Ureter (tissue), 1 donor: ENCODE measurements around the gene SLC14A1. TPM values are rescaled to one million over a fixed set of nuclear protein-coding genes. Genes with fewer than 3 reads are reported as not detected.

ENCODE experiments used
- DNase-seq: peaks from one replicate; pipeline ENCODE4 v3.0.0-alpha.2; 2020; ENCODE audit warnings: low spot score
- total RNA-seq: library from RNA; stranded (reverse); gene quantifications from one replicate; pipeline ENCODE4 v1.2.4, GENCODE V29; 2023
- donor health status: DM: yes; HTN: yes; CAD: no.

SLC14A1 gene
- total RNA-seq, 1 donor from 2014 or later = 136 TPM

DNA sequence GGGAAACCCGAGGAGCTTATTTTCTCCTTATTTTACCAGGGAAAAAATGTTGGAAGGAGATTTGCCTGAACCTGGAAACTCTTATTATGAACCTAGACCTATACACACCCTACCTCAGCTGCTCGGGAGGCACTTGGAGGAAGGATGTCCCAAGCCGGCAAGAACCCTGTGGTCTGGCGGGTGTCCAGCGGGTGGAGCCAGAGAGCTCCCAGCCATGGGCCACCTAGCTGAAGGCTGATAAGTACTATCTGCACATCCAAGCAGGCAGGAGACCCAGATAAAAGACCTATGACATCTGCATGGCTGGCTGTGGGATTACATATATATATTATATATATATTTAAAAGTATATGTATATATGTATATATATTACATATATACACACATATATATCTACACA lies 1.1 kb upstream of the SLC14A1 start:
- peak; percentile 90 for DNase-seq

DNA sequence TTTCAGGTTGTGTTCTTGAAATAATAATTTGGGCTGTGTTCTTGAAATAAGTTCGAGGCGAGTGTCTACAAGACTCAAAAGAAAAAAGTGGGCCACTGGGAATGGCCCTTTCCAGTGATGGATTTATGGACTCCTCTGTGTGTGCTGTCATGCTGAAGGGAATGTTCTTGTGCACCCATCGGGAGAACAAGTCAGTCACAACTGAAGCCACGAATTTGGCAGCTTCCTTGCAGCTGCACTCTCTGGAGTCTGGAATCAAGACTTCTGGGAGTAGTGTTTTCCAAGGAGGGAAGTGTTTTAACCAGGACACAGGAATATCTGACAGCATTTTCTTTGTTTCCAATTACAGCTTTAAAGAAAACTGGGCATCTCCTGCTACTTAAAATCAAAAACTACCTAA lies 620 bp downstream of the SLC14A1 start:
- DNase-seq = no peak

DNA sequence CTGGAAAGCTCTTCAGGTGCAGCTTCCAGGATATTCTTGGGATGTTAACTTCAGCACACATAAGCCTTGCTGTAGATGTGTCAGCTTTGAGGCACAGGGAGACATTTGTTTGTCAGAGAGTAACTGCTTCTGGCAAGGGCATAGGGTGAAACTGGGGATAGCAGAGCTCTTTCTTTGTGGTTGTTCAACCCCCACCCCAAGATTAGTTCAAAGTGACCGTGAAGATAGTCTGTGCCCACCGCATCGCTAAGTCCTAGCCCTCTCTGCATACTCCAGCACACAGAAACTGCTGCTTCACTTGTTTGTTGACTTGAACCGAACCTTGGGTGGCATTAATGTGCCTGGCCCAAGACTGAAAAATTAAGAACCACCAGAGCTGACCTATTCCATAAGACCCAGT lies 1.4 kb downstream of the SLC14A1 start:
- DNase-seq = no peak

DNA sequence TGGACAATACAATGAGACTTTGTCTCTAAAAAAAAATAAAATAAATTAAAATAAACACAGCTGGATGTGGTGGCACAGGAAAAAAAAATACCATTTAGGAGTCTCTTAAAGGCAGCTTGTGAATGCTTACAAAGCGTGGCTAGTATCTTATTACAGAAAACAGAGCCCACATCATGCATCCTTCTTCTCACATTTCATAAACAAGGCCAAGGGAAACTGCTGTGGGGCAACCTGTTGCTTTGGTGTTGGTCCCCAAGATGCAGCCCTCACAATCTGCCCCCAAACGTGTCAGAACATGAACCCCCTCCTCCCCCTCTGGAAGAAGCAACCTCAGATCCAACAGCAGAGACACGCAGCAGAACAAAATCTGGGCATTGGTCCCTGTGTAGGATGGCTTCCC lies 2.6 kb downstream of the SLC14A1 start:
- no peak for DNase-seq

DNA sequence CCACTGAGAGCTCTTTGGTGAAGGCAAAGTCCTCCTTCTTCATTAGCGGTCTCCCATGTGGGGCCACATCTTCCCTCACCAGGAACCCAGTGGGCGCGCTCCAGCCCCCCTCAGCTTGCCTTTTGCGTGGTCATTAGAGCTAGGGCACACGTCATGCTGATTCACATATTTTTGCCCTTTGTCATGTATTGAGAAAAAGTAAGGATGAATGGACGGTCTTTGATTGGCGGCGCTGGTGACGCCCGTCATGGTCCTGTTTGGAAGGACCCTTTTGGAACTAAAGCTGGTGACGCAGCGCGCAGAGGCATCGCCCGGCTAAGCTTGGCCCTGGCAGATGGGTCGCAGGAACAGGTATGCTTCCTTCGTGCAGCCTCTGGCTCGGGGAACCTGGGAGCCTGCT lies 3.1 kb downstream of the SLC14A1 start:
- DNase-seq = peak; percentile 42

DNA sequence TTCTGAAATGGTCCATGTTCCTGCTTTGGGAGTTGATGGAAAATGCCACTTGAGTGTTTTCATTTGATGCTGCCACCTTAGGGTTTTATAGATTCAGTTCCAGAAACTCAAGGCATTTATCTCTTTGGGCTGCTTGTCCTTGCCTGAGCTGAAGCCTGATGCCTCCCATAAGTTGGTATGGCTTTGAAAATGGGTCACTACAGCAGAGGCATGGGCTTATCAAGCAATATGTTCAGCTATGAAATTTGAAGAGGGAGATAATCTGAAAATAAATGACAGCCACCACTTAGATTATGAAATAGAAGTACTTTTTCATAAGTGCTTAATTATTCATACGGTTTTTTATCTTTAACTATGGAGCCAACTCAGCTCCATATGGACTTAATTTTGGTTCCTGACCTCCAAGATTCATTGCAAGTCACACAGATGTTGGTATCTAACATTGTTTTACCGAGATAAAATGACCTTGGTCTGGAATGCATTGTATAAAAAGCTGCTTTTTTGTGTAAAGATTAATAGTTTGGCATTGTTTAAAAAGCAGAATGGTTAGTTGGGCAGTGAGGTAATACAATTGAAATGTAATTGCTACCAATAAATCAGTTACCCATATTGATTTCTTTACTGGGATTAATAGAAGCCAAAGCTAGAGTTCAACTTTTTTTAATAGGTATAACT lies 4.5 kb downstream of the SLC14A1 start:
- DNase-seq = no peak

DNA sequence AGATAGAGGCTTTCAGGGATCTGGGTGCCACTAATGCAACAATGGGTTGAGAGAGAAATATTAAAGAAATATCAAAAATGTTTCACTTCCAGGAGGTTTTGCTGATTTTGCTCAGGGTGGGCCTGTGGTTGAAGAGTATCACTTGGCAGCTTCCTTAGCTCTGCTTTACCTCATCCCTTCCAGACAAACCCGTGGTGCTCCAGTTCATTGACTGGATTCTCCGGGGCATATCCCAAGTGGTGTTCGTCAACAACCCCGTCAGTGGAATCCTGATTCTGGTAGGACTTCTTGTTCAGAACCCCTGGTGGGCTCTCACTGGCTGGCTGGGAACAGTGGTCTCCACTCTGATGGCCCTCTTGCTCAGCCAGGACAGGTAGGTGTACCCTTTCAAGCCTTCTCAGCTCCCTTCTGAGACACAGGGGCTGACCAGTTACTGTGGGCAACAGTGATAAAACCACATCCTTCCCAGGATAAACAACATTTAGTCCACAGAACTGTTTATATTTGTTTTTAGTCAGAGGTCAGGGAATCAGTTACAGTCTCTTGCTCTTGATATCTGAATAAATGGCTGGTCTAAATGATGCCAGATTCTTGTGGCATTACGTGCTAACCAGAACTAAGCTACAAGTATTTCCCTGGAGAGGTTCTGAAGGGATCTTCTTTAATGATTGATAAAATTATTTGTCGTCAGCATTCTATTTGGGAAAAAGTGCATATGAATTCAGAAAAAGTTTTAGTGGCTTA lies 7.0 kb downstream of the SLC14A1 start:
- DNase-seq = no peak

DNA sequence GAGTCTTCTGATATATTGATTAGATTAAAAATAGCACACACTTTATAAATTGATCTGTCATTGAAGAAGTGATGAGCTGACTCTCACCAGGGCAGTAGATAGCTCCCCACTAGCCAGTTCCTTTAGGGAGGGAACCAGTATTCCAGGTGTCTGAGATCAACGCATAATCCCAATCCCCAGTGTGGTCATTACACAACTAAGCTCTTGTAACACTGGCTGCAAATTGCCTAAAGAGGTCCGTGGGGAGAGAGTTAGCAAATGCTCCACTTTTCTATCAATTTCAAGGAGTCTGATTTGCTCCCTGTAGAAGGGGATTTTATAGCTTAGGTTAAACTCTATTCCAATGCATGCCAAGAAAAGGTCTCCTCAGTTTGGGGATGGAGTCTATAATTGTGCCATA lies 7.7 kb downstream of the SLC14A1 start:
- no peak for DNase-seq

DNA sequence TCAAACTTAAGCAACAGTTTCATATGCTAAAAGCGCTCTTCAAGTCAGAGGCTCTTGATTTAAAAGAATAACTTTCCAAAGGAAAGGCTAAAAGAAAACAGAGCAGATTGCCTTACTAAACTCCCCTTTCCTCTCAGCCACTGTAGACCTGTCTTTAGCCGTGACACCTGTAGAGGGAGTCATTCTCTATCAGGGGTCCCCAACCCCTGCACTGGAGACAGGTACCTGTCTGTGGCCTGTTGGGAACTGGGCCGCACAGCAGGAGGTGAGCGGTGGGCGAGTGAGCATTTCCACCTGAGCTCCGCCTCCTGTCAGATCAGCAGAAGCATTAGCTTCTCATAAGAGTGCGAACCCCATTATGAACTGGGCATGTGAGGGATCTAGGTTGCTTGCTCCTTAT lies 9.6 kb downstream of the SLC14A1 start:
- DNase-seq = no peak

DNA sequence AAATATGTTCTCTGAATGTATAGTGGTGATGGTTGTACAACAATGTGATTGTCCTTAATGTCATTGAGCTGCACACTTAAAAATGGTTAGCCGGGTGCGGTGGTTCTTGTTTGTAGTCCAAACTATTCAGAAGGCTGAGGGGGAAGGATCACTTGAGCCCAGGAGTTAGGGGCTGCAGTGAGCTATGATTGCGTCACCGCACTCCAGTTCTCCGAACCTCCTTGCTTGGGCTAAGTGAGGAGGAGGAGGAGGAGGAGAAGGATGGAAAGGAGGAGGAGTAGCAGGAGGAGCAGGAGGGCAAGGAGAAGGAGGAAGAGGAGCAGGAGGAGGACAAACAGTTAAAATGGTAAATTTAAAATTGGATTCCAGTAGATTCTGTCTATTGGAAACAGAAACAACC lies 10.5 kb downstream of the SLC14A1 start:
- DNase-seq = no peak

DNA sequence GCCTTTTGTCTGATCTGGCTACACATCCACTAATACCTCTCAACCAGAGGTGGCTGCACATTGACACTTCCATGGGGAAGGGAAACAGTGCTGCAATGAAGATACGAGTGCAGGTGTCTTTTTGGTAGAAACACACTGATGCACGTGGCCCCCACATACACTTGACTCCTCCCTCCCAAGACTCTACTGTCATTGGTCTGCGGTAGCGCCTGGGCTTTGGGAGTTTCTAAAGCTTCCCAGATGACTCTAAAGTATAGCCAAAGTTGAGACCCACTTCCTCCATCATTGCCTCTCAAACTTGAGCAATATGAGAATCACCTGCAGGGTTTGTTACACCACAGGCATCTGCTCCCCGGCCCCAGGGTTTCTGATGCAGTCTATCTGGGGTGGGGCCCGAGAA lies 11.0 kb downstream of the SLC14A1 start:
- no peak for DNase-seq

DNA sequence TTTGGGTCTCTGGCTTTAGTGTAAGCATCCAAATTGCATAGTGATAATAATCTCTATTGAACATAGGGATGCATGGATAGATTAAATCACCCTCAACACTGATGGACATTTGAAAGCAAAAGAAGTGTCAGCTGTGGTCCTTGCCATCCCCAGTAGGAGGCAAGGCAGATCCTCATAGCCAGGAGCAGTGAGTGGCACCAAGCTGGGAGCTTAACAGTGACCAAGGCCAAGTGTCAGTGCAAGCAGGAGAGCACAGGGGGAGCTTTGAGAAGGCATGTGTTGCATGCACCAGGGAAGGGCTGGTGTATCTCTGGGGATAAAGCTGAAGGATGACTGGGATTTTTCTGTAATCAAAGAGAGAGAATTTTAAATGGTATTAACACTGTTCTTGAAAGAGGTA lies 14.7 kb downstream of the SLC14A1 start:
- no peak for DNase-seq

DNA sequence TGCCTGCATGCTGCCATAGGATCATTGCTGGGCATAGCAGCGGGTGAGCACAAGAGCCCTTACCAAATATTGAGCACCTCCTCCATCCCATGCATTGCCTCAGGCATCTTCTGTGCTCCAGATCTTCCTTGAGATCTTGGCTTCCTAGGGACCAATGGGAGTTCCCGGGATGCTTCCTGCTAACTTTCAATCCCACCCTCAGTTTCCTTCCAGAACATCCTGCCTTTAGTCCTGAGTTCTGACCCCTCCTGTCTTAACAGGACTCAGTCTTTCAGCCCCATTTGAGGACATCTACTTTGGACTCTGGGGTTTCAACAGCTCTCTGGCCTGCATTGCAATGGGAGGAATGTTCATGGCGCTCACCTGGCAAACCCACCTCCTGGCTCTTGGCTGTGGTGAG lies 15.3 kb downstream of the SLC14A1 start:
- DNase-seq = no peak

DNA sequence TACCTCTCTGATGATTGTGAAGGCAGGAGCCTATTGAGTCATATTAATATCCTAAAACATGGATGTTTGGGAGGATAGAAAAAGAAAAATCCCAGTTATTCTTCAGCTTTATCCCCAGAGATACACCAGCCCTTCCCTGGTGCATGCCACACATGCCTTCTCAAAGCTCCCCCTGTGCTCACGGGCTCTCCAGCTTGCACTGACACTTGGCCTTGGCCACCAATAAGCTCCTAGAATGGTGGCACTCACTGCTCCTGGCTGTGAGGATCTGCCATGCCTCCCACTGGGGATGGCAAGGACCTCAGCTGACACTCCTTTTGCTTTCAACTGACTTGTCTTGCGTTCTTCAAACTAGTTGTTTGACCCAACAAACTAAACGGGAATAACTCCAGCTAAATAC lies 15.9 kb downstream of the SLC14A1 start:
- no peak for DNase-seq

DNA sequence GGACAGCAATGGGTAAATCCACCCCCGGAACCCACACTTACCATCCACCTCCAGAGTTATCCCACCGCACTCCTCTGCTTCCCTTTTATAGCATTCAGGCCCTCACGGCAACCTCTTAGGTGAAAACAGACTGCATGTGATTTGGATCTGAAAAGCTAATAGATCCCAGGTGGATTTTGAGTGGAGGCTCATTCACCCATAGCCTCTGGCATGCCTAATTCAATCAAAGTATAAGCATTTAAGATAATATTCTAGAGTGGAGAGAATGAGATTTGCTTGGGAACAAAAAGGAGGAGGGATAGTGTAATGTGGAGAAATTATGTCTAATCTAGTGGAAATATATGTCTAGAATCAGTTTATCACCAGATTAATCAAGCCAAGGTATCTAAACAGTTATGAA lies 17.1 kb downstream of the SLC14A1 start:
- DNase-seq = no peak

DNA sequence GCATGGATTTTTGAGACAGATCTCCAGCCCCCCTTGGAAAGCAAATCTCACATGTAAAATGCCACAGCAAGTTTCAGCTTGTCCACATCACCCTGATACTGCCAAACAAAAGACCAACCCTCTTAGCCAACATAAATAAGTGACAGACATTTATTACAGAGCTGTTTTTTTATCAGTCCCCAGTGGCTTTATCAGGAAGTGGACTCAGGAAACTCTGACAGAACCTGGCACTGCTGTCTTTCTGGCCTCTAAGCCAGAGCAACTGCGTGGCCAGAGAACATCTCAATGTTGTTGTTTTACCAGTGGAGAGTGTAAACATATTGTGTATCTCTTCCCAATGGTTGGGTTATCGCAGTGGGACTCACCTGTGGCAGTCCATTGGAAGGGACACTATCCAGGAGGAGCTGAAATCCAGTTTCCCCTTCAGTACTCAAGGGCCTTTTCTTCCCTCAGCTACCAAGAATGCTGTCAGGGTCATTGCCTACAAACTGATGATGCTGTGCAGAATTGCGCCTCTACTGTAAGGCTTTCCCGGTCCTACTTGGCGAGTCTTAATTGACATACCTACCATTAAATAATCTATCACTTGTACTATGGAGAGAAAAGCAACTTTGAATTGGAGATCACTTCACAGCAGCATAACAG lies 22.0 kb downstream of the SLC14A1 start:
- no peak for DNase-seq

DNA sequence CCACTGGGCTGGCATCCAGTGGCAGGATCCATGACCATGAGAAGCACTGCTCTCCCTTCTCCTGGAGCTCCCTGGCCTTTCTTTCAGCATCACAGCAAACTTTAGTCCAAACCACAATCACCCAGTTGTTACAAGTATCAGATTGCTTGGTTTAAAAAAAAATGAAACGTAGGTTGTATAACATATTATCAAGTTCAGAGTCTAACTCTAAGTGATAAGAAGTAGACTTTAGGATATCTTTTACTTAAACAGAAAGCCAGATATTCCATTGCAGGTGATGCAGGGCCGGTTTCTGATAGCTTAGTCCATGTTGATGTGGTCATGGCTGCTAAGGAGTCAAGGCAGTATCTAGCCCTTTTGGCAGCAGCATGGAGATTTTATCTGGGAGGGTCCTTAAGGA lies 24.5 kb downstream of the SLC14A1 start:
- DNase-seq = no peak

DNA sequence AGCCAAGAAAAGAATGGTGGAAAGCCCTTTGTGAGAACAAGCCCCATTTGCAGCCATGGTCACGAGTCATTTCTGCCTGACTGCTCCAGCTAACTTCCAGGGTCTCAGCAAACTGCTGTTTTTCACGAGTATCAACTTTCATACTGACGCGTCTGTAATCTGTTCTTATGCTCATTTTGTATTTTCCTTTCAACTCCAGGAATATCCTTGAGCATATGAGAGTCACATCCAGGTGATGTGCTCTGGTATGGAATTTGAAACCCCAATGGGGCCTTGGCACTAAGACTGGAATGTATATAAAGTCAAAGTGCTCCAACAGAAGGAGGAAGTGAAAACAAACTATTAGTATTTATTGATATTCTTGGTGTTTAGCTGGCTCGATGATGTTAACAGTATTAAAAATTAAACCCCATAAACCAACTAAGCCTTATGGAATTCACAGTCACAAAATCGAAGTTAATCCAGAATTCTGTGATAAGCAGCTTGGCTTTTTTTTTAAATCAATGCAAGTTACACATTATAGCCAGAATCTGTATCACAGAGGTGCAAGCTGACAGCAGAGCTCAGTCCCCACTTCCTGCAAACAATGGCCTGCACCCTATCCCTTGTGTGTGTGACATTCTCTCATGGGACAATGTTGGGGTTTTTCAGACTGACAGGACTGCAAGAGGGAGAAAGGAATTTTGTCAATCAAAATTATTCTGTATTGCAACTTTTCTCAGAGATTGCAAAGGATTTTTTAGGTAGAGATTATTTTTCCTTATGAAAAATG lies 26.1 kb downstream of the SLC14A1 start:
- DNase-seq = no peak

DNA sequence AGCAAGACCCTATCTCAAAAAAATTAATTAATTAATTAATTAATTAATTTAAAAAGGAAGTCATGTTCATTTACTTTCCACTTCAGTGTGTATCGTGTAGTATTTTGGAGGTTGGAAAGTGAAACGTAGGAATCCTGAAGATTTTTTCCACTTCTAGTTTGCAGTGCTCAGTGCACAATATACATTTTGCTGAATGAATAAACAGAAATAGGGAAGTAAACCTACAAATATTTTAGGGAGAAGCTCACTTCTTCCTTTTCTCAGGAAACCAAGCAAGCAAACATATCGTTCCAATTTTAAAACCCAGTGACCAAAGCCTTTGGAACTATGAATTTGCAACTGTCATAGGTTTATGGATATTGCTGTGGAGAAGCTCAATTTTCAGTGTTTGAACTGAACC lies 27.8 kb downstream of the SLC14A1 start:
- DNase-seq = no peak

DNA sequence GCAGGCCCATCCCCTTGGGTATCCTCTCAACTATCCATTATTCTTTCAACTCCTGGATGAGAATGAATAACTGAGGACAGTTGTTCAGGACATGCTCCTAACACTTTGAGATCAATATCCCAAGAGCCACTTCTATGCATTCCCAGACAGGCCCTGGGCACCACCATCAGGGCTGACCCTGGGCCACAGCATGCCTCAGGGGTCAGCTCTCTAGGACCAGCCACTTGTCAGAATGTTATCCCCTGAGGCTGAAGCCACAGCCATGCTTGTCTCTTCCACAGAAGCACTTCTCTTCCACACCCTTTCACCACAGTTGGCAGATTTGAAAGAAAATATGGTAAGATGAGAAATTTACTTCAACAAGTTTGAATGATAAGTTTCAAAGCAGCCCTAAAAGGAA lies 28.7 kb downstream of the SLC14A1 start:
- no peak for DNase-seq

DNA sequence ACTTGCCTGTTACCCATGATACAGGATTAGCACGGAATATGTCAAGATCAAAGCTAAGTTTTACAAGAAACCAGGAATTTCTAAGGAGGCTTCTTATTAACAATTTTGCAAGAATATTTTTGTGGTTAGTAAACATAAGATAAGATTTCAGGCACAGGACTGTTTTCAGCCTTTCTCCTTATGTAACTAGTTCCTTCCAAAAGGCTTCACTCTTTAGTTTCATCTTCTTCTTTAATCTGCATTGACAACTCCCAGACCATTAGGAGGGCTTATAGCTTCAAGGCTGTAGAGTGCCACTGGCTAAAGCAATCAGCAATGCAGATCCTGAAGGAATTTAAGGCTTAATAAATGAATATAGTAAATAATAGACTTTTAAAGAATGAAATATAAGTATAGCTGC lies 29.3 kb downstream of the SLC14A1 start:
- no peak for DNase-seq

DNA sequence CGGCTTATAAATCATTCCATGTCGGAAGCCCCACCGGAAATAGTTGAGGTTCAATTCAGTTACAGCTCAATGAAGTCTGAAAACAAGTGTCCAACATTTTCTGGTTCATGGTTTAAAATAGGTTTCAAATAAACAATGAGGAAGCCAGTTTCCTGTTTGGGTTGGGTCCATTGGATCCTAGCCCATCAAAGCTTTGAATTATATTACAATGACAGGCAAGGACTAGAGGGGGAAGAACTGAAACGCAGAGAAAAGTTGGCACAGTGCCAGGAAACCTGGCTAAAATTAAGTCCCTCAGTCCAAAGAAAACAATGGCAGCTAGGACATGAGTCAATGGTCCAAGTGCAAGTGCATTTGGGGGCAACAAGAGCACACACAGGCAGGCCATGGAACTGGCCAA lies 32.0 kb downstream of the SLC14A1 start:
- peak; percentile 81 for DNase-seq

DNA sequence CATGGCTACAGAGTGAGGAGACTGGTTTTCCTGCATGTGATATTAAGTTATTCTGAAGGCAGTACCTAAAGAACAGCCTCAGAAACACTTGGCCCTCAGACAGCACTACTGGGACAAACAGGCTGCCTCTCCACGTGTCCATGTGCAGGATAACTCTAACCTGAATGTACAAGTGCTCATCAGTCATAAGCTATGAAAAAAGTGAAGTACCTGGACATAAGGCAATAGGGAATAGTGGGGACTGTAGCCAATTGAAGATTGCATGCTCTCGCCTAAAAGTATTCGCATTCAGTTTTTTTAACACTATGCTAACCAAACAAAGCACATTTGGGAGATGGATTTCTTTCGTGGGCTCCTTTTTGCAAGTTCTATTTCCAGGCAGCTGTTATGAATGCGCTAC lies 33.0 kb downstream of the SLC14A1 start:
- DNase-seq = no peak
